Hepatocyte (in vitro differentiated cells): ENCODE data around the gene PPIB.

Source experiments
- CTCF ChIP-seq: fragments of 200-600 bp; sonication (generic); IDR thresholded peaks from 2 replicates; pipeline ENCODE4 v1.5.1; 2016; ENCODE audit warnings: antibody characterized with exemption, mild to moderate bottlenecking; ENCODE audit not compliant: poor library complexity
- EZH2 ChIP-seq: fragments of 200-600 bp; sonication (generic); IDR thresholded peaks from 2 replicates; pipeline ENCODE4 v1.6.1; 2016; ENCODE audit warnings: antibody characterized with exemption, mild to moderate bottlenecking, borderline replicate concordance
- EZH2phosphoT487 ChIP-seq: fragments of 200-600 bp; sonication (generic); IDR thresholded peaks from one replicate; pipeline ENCODE4 v1.6.1; 2018; ENCODE audit warnings: antibody characterized with exemption, mild to moderate bottlenecking, low read depth, moderate library complexity; ENCODE audit not compliant: unreplicated experiment, severe bottlenecking

- TF ChIP-seq EZH2phosphoT487 (no peak), EZH2 (no peak), CTCF (no peak)
Measured at GRCh38 chr15:64136347-64136746, 26.5 kb downstream of the PPIB start.
